RWPE2 (cell line): ENCODE data around the gene SORT1.
A peak's percentile ranks its signal among the peaks of the same experiment; 100 is the strongest.

Experiments used
- ATAC-seq: fragments of 200-7000 bp; cut with Tn5 transposase; 3 replicates; pipeline ENCODE4 v1.9.1; 2021; ENCODE audit warnings: low read depth
- DNase-seq: peaks from one replicate; pipeline ENCODE4 v3.0.0-alpha.2; 2020; ENCODE audit warnings: low spot score
- H3K27ac ChIP-seq: fragments of 450-650 bp; 2 replicates; pipeline ENCODE4 v1.5.1; 2017; ENCODE audit warnings: mild to moderate bottlenecking; ENCODE audit not compliant: poor library complexity, severe bottlenecking
- H3K27me3 ChIP-seq: fragments of 250-450 bp; sonication (Bioruptor Pico); 2 replicates; pipeline ENCODE4 v1.5.1; 2021; ENCODE audit warnings: mild to moderate bottlenecking, moderate library complexity; ENCODE audit not compliant: insufficient read depth, poor library complexity, severe bottlenecking
- H3K36me3 ChIP-seq: fragments of 250-450 bp; sonication (Bioruptor Pico); 2 replicates; pipeline ENCODE4 v1.5.1; 2020; ENCODE audit warnings: low read depth, mild to moderate bottlenecking, moderate library complexity
- H3K4me1 ChIP-seq: fragments of 250-450 bp; sonication (Bioruptor Pico); 2 replicates; pipeline ENCODE4 v1.5.1; 2021; ENCODE audit warnings: mild to moderate bottlenecking, moderate library complexity; ENCODE audit not compliant: insufficient read depth, poor library complexity, severe bottlenecking
- H3K4me3 ChIP-seq: fragments of 250-450 bp; sonication (Bioruptor Pico); 2 replicates; pipeline ENCODE4 v1.5.1; 2021; ENCODE audit warnings: mild to moderate bottlenecking, moderate library complexity; ENCODE audit not compliant: severe bottlenecking
- H3K9me3 ChIP-seq: fragments of 250-450 bp; sonication (Bioruptor Pico); 2 replicates; pipeline ENCODE4 v1.5.1; 2021; ENCODE audit warnings: mild to moderate bottlenecking, moderate library complexity; ENCODE audit not compliant: severe bottlenecking
- TF ChIP-seq, protein P1 (sequence below): fragments of 450-650 bp; IDR thresholded peaks from one replicate; pipeline ENCODE4 v1.5.1; 2017; ENCODE audit warnings: mild to moderate bottlenecking, moderate library complexity; ENCODE audit not compliant: poor library complexity, severe bottlenecking

SORT1 gene

GRCh38 chr1:109426281-109427170 lies 28.8 kb upstream of the SORT1 start, which contains the start of gene PSMA5:
Gene PSMA5, minus strand, starts transcription at chr1:109426448. Its CDS starts 118 bp downstream, at chr1:109426330.
- peak within 1 kb of the TSS; percentile 87 for H3K4me3 ChIP-seq
- peaks cover 22% of the 10 kb centered on the region for H3K4me1 ChIP-seq
- H3K9me3 ChIP-seq = no peaks in the 10 kb centered on the region
- TF ChIP-seq, protein P1, sequence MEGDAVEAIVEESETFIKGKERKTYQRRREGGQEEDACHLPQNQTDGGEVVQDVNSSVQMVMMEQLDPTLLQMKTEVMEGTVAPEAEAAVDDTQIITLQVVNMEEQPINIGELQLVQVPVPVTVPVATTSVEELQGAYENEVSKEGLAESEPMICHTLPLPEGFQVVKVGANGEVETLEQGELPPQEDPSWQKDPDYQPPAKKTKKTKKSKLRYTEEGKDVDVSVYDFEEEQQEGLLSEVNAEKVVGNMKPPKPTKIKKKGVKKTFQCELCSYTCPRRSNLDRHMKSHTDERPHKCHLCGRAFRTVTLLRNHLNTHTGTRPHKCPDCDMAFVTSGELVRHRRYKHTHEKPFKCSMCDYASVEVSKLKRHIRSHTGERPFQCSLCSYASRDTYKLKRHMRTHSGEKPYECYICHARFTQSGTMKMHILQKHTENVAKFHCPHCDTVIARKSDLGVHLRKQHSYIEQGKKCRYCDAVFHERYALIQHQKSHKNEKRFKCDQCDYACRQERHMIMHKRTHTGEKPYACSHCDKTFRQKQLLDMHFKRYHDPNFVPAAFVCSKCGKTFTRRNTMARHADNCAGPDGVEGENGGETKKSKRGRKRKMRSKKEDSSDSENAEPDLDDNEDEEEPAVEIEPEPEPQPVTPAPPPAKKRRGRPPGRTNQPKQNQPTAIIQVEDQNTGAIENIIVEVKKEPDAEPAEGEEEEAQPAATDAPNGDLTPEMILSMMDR = no peak
- H3K36me3 ChIP-seq = peaks cover 24% of the 10 kb centered on the region
- peak; percentile 98 for ATAC-seq
- H3K27ac ChIP-seq = peak within 1 kb of the TSS; percentile 91
- H3K27me3 ChIP-seq = no peaks in the 10 kb centered on the region
- peak; percentile 98 for DNase-seq

DNA sequence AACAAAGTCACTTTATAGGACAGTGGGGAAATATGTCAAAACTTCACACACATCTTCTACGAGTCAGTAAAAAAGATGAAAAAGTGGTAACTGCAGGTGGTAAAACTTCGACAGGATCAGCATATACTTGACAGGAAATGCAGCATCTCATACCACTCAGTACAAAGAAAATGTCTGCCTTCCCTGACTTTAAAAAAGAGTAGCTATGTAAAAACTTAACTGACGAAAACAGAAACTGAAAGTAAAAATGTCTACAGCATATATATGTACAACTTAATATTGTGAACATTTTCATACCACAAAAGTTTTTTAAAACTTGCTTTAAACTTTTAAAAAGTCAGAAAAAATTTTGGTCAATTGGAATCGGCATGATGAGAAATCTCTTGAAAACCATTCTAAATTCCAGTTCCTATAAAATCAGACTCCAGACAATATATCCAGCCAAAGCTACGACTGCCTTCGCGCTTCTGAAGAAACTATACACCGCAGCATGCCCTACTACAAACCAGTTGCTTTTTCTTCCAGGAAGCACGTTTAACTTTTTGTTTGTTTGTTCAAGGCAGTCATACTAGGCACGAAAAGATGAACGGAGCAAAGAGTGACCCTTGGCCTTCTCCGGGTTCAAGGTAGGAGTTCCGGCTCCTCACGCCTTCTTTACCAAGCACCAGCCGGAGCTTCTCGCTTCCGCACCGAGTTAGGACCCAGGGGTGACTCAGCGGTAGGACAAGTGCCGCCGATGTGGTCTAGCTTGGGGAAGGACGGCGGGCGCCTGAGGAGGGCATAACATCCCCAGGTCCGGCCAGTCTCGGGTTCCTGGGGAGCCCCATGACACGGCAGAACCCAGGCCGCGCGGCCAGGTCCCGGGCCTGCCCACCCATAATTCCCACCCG lies 27.9 kb upstream of the SORT1 start:
- Histone ChIP-seq H3K9me3 (no peaks in the 10 kb centered on the region), H3K27ac (peak overlapping the region; percentile 91), H3K27me3 (no peaks in the 10 kb centered on the region), H3K36me3 (peaks cover 31% of the 10 kb centered on the region), H3K4me1 (peaks cover 22% of the 10 kb centered on the region), H3K4me3 (peak overlapping the region; percentile 87)
- TF ChIP-seq, protein P1 = no peak
- DNase-seq = peak; percentile 79
- peak; percentile 60 for ATAC-seq

DNA sequence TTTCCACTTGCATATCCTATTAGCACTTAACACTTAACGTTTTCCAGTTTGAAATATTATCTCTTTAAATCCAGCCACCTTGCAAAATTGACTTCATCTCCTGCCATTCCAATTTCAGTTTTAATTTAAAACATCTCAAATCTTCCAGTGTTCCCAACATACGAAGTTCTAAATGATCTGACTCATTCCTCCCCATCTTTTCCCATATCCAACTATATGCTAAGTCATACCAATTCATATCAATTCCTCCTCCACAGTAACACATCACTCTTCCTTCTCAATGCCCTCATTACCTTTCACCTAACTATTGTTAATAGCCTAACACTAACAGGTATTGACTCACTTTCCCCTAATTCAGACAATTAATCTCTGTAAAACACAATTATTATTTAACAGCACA lies 25.8 kb upstream of the SORT1 start:
- DNase-seq = no peak
- Histone ChIP-seq H3K36me3 (peaks cover 49% of the 10 kb centered on the region), H3K27ac (no peak overlapping the region), H3K4me3 (no peak overlapping the region), H3K9me3 (no peaks in the 10 kb centered on the region), H3K4me1 (peaks cover 22% of the 10 kb centered on the region), H3K27me3 (no peaks in the 10 kb centered on the region)
- ATAC-seq = no peak
- TF ChIP-seq, protein P1 = no peak

DNA sequence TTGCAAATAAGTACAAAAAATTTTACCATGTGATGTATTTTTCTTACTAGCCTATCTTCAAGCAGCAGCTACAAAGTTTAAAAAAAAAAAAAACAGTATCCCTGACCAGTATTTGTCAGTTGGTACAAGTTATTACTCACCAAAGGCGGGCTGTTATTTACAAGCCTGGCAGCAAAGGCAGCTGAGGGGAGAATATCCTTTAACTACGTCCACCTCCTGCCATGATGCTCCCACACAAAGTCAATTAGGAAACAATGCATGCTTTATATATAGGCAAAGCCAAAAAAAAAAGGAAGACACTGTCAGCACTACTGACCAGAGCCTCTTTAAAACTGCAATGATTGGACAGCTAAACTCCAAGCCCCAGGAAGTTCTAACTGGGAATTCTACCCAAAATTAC lies 14.8 kb upstream of the SORT1 start:
- H3K9me3 ChIP-seq = no peaks in the 10 kb centered on the region
- H3K4me3 ChIP-seq = no peak overlapping the region
- no peak overlapping the region for H3K27ac ChIP-seq
- H3K27me3 ChIP-seq = no peaks in the 10 kb centered on the region
- TF ChIP-seq, protein P1 = no peak
- no peaks in the 10 kb centered on the region for H3K4me1 ChIP-seq
- DNase-seq (no peak), ATAC-seq (no peak)
- peaks cover 95% of the 10 kb centered on the region for H3K36me3 ChIP-seq
